HG02763 (cell line): ENCODE measurements around the gene CCSER1.

ENCODE experiments used
- ATAC-seq: cut with Tn5 transposase; IDR thresholded peaks from one replicate; pipeline ENCODE4 v1.9.1; 2021; ENCODE audit warnings: mild to moderate bottlenecking, moderate library complexity; ENCODE audit not compliant: unreplicated experiment

Gene CCSER1

GRCh38 chr4:90540536-90540935, 413.3 kb downstream of the CCSER1 start:
- ATAC-seq = no peak

- ATAC-seq = no peak
Observed at GRCh38 chr4:90542216-90542615, 415.0 kb downstream of the CCSER1 start.

GRCh38 chr4:90543419-90544170, 416.4 kb downstream of the CCSER1 start:
- ATAC-seq = no peak

- no peak for ATAC-seq
Observed at GRCh38 chr4:90544532-90545045, 417.4 kb downstream of the CCSER1 start.

- ATAC-seq = no peak
Observed at GRCh38 chr4:90545380-90545779, 418.2 kb downstream of the CCSER1 start.

GRCh38 chr4:90546114-90546513, 418.9 kb downstream of the CCSER1 start:
- no peak for ATAC-seq

- no peak for ATAC-seq
Observed at GRCh38 chr4:90570615-90571014, 443.4 kb downstream of the CCSER1 start.

GRCh38 chr4:90572996-90573395, 445.8 kb downstream of the CCSER1 start:
- no peak for ATAC-seq

- no peak for ATAC-seq
Observed at GRCh38 chr4:90575371-90575770, 448.2 kb downstream of the CCSER1 start.

GRCh38 chr4:90580326-90580725, 453.1 kb downstream of the CCSER1 start:
- ATAC-seq = no peak

GRCh38 chr4:90582087-90582486, 454.9 kb downstream of the CCSER1 start:
- ATAC-seq = no peak

GRCh38 chr4:90584051-90584450, 456.9 kb downstream of the CCSER1 start:
- no peak for ATAC-seq

GRCh38 chr4:90585961-90586360, 458.8 kb downstream of the CCSER1 start:
- ATAC-seq = no peak

GRCh38 chr4:90586799-90587198, 459.6 kb downstream of the CCSER1 start:
- no peak for ATAC-seq

GRCh38 chr4:90597927-90598326, 470.7 kb downstream of the CCSER1 start:
- no peak for ATAC-seq

- no peak for ATAC-seq
Observed at GRCh38 chr4:90598741-90599140, 471.5 kb downstream of the CCSER1 start.

- ATAC-seq = no peak
Observed at GRCh38 chr4:90602726-90603125, 475.5 kb downstream of the CCSER1 start.

- ATAC-seq = no peak
Observed at GRCh38 chr4:90603540-90603939, 476.3 kb downstream of the CCSER1 start.

- no peak for ATAC-seq
Observed at GRCh38 chr4:90606781-90607180, 479.6 kb downstream of the CCSER1 start.

GRCh38 chr4:90614371-90614770, 487.2 kb downstream of the CCSER1 start:
- no peak for ATAC-seq

GRCh38 chr4:90621080-90621479, 493.9 kb downstream of the CCSER1 start:
- ATAC-seq = no peak

GRCh38 chr4:90624781-90625180, 497.6 kb downstream of the CCSER1 start:
- ATAC-seq = no peak
